ENCODE results near the gene THOC6. TPM values are rescaled to one million over a fixed set of nuclear protein-coding genes. Genes with fewer than 3 reads are reported as not detected.

Gene THOC6
- total RNA-seq, 1 experiment from 2014 or later = 76.5 TPM

DNA sequence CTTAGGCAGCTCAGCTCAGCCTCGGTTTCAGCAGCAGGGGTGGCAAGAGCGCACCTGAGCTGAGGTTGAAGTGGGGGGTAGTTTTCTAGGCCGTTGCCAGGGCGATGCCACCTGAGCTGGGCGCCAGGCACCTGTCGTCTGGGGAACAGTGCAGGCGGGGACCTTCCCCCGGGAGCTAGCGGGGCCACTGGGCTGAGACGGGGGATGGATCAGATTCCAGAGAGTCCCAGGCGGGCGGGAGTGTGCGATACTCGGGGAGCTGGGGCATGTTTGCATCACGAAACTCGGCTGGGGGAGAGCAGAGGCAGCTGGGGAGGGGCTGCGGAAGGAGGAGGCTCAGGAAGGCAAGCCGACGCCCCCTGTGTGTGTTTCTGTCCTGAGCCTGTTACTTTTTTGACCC is 11.6 kb upstream of the THOC6 start:
- peaks cover 78% of the 10 kb centered on the region for H3K4me1 Mint-ChIP-seq
- H3K9me3 Mint-ChIP-seq = no peaks in the 10 kb centered on the region
- TF ChIP-seq ZNF138 (CRISPR knock-in tag; conservative IDR thresholded peaks at IDR 0.05) (0 out of 2 replicates have a peak, but pooled peaks have one; percentile 45), IRF2 (CRISPR knock-in tag; IDR thresholded peaks at IDR 0.05; ENCODE audit: borderline replicate concordance, low read depth) (no peak), GABPB1 (CRISPR knock-in tag; IDR thresholded peaks at IDR 0.05) (no peak), NFYB (CRISPR knock-in tag; conservative IDR thresholded peaks at IDR 0.05; ENCODE audit: low read depth) (no peak), ZBTB21 (CRISPR knock-in tag; IDR thresholded peaks at IDR 0.05; ENCODE audit: borderline replicate concordance) (no peak), TP53 (CRISPR knock-in tag; IDR thresholded peaks at IDR 0.05) (no peak)
- TF ChIP-seq, protein P1, sequence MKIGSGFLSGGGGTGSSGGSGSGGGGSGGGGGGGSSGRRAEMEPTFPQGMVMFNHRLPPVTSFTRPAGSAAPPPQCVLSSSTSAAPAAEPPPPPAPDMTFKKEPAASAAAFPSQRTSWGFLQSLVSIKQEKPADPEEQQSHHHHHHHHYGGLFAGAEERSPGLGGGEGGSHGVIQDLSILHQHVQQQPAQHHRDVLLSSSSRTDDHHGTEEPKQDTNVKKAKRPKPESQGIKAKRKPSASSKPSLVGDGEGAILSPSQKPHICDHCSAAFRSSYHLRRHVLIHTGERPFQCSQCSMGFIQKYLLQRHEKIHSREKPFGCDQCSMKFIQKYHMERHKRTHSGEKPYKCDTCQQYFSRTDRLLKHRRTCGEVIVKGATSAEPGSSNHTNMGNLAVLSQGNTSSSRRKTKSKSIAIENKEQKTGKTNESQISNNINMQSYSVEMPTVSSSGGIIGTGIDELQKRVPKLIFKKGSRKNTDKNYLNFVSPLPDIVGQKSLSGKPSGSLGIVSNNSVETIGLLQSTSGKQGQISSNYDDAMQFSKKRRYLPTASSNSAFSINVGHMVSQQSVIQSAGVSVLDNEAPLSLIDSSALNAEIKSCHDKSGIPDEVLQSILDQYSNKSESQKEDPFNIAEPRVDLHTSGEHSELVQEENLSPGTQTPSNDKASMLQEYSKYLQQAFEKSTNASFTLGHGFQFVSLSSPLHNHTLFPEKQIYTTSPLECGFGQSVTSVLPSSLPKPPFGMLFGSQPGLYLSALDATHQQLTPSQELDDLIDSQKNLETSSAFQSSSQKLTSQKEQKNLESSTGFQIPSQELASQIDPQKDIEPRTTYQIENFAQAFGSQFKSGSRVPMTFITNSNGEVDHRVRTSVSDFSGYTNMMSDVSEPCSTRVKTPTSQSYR (CRISPR knock-in tag; IDR thresholded peaks at IDR 0.05) = peak; percentile 75; the same call in 1 of the 2 replicates
- TF ChIP-seq, protein P2, sequence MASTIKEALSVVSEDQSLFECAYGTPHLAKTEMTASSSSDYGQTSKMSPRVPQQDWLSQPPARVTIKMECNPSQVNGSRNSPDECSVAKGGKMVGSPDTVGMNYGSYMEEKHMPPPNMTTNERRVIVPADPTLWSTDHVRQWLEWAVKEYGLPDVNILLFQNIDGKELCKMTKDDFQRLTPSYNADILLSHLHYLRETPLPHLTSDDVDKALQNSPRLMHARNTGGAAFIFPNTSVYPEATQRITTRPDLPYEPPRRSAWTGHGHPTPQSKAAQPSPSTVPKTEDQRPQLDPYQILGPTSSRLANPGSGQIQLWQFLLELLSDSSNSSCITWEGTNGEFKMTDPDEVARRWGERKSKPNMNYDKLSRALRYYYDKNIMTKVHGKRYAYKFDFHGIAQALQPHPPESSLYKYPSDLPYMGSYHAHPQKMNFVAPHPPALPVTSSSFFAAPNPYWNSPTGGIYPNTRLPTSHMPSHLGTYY (CRISPR knock-in tag; IDR thresholded peaks at IDR 0.05) = no peak
- TF ChIP-seq, protein P3, sequence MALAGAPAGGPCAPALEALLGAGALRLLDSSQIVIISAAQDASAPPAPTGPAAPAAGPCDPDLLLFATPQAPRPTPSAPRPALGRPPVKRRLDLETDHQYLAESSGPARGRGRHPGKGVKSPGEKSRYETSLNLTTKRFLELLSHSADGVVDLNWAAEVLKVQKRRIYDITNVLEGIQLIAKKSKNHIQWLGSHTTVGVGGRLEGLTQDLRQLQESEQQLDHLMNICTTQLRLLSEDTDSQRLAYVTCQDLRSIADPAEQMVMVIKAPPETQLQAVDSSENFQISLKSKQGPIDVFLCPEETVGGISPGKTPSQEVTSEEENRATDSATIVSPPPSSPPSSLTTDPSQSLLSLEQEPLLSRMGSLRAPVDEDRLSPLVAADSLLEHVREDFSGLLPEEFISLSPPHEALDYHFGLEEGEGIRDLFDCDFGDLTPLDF (CRISPR knock-in tag; IDR thresholded peaks at IDR 0.05) = no peak
- H3K27ac Mint-ChIP-seq = peak overlapping the region; percentile 69
- H3K27me3 Mint-ChIP-seq (ENCODE audit: low read depth) = peaks cover 3% of the 10 kb centered on the region; the same call in 1 of the 2 replicates
- H3K36me3 Mint-ChIP-seq = peaks cover 21% of the 10 kb centered on the region
- ChIA-PET CTCF (interaction anchor here (0.6 to 13.4 kb wide), 9 partner anchors 8 to 162 kb away, joined by 3 to 360 read pairs (median 7); partner anchors contain the start of genes CLDN6, HCFC1R1, PAQR4 and THOC6), POLR2A (interaction anchor here (0.7 to 13.9 kb wide), 7 partner anchors 8 to 86 kb away, joined by 3 to 502 read pairs (median 6); partner anchors contain the start of genes CLDN6, HCFC1R1, PKMYT1 and THOC6)
- H3K4me3 Mint-ChIP-seq = peak overlapping the region; percentile 70
- 0 out of 2 replicates have a peak, but pooled peaks have one; percentile 0 for ATAC-seq
- peak; percentile 76 for DNase-seq (ENCODE audit: low spot score)

DNA sequence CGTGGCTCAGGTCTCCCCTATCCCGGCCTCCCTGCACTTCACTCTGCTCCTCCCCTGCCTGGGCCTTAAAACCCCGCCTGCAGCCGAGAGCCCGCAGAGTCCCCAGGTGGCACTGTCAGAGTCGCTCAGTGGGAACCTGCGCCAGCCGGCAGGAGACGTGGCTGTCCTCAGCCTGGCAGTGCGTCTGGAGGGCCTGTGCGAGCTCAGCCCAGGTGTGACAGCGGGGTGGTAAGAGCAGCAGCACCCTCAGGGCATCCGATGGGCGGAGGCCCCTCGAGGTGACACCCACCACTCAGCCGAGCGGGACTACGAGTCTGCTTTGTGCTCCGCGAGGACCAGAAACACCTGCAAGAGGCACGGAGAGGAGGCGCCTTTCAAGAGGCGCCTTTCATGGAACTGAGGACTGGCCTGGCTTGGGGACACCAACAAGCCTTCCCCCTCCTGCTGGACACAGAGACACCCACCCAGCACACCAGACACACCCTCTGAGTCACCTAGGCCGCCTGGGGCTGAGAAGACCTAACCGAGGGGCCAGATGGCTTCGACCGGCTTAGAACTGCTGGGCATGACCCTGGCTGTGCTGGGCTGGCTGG is 10.9 kb upstream of the THOC6 start, which contains the start of gene CLDN9:
Gene CLDN9 (plus strand): TSS at position 96 of the 593 bp plus-strand sequence. CDS start 440 bp downstream, at position 536.
- peaks cover 3% of the 10 kb centered on the region; the same call in 1 of the 2 replicates for H3K27me3 Mint-ChIP-seq (ENCODE audit: low read depth)
- CTCF ChIA-PET = interaction anchor here (0.9 to 13.4 kb wide), 10 partner anchors 9 to 161 kb away, joined by 3 to 360 read pairs (median 8); partner anchors contain the start of genes CLDN6, HCFC1R1, PAQR4 and THOC6
- H3K9me3 Mint-ChIP-seq = no peaks in the 10 kb centered on the region
- peak within 1 kb of the TSS; percentile 70 for H3K4me3 Mint-ChIP-seq
- H3K36me3 Mint-ChIP-seq = peaks cover 21% of the 10 kb centered on the region
- DNase-seq (ENCODE audit: low spot score) = peak; percentile 69
- H3K27ac Mint-ChIP-seq = peak within 1 kb of the TSS; percentile 69
- POLR2A ChIA-PET = interaction anchor here (1.1 to 17.1 kb wide), 6 partner anchors 7 to 85 kb away, joined by 3 to 502 read pairs (median 9); partner anchors contain the start of genes CLDN6, CLDN9, HCFC1R1 and THOC6
- ATAC-seq = peak; percentile 1; the same call in 1 of the 2 replicates
- H3K4me1 Mint-ChIP-seq = peaks cover 72% of the 10 kb centered on the region
- no peak for TF ChIP-seq JAZF1 (CRISPR knock-in tag; IDR thresholded peaks at IDR 0.05)
- TF ChIP-seq, protein P4, sequence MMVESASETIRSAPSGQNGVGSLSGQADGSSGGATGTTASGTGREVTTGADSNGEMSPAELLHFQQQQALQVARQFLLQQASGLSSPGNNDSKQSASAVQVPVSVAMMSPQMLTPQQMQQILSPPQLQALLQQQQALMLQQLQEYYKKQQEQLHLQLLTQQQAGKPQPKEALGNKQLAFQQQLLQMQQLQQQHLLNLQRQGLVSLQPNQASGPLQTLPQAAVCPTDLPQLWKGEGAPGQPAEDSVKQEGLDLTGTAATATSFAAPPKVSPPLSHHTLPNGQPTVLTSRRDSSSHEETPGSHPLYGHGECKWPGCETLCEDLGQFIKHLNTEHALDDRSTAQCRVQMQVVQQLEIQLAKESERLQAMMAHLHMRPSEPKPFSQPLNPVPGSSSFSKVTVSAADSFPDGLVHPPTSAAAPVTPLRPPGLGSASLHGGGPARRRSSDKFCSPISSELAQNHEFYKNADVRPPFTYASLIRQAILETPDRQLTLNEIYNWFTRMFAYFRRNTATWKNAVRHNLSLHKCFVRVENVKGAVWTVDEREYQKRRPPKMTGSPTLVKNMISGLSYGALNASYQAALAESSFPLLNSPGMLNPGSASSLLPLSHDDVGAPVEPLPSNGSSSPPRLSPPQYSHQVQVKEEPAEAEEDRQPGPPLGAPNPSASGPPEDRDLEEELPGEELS (CRISPR knock-in tag; IDR thresholded peaks at IDR 0.05) = no peak
- TF ChIP-seq, protein P5, sequence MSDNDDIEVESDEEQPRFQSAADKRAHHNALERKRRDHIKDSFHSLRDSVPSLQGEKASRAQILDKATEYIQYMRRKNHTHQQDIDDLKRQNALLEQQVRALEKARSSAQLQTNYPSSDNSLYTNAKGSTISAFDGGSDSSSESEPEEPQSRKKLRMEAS (CRISPR knock-in tag; IDR thresholded peaks at IDR 0.05) = peak; percentile 23; the same call in 1 of the 2 replicates
- TF ChIP-seq RORB (CRISPR knock-in tag; IDR thresholded peaks at IDR 0.05) = no peak
- TF ChIP-seq FOXJ3 (CRISPR knock-in tag; IDR thresholded peaks at IDR 0.05; ENCODE audit: borderline replicate concordance) = no peak
- TF ChIP-seq, protein P6, sequence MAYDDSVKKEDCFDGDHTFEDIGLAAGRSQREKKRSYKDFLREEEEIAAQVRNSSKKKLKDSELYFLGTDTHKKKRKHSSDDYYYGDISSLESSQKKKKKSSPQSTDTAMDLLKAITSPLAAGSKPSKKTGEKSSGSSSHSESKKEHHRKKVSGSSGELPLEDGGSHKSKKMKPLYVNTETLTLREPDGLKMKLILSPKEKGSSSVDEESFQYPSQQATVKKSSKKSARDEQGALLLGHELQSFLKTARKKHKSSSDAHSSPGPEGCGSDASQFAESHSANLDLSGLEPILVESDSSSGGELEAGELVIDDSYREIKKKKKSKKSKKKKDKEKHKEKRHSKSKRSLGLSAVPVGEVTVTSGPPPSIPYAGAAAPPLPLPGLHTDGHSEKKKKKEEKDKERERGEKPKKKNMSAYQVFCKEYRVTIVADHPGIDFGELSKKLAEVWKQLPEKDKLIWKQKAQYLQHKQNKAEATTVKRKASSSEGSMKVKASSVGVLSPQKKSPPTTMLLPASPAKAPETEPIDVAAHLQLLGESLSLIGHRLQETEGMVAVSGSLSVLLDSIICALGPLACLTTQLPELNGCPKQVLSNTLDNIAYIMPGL (CRISPR knock-in tag; IDR thresholded peaks at IDR 0.05) = 0 out of 2 replicates have a peak, but pooled peaks have one; percentile 23
- TF ChIP-seq ZNF423 (CRISPR knock-in tag; IDR thresholded peaks at IDR 0.05) = no peak
- TF ChIP-seq, protein P7, sequence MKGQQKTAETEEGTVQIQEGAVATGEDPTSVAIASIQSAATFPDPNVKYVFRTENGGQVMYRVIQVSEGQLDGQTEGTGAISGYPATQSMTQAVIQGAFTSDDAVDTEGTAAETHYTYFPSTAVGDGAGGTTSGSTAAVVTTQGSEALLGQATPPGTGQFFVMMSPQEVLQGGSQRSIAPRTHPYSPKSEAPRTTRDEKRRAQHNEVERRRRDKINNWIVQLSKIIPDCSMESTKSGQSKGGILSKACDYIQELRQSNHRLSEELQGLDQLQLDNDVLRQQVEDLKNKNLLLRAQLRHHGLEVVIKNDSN (CRISPR knock-in tag; IDR thresholded peaks at IDR 0.05) = no peak
- TF ChIP-seq OVOL2 (CRISPR knock-in tag; IDR thresholded peaks at IDR 0.05; ENCODE audit: borderline replicate concordance) = no peak
- TF ChIP-seq ELF4 (CRISPR knock-in tag; IDR thresholded peaks at IDR 0.05; ENCODE audit: low read depth) = no peak
- no peak for TF ChIP-seq IRF2 (CRISPR knock-in tag; IDR thresholded peaks at IDR 0.05; ENCODE audit: borderline replicate concordance, low read depth)

Measured in WTC11 (cell line).